Esophagus squamous epithelium (tissue), 5 donors: ENCODE results near the gene ARHGAP26. TPM values are rescaled to one million over a fixed set of nuclear protein-coding genes. Genes with fewer than 3 reads are reported as not detected.

Source experiments
- DNase-seq: peaks from one replicate; lab custom pipeline; 2025; lab: John Stamatoyannopoulos, UW
- H3K27ac ChIP-seq, 4 donors: fragments of 200-600 bp; sonication (generic); one replicate each; pipeline ENCODE4 v1.5.1; 2016 to 2019; ENCODE audit warnings: mild to moderate bottlenecking in 1 of 4
- H3K27me3 ChIP-seq, 4 donors: fragments of 200-600 bp; sonication (generic); 1 replicate in 3 of 4; 2 replicates in 1 of 4; pipeline versions ENCODE4 v1.5.1 to v1.6.0; 2017 to 2021; ENCODE audit warnings: antibody characterized with exemption in 1 of 4
- H3K36me3 ChIP-seq, 3 donors: fragments of 200-600 bp; sonication (generic); one replicate each; pipeline ENCODE4 v1.5.1; 2016 to 2019
- H3K4me1 ChIP-seq, 3 donors: fragments of 200-600 bp; sonication (generic); one replicate each; pipeline ENCODE4 v1.5.1; 2017 to 2019
- H3K4me3 ChIP-seq, 4 donors: fragments of 200-600 bp; sonication (generic); 1 replicate in 3 of 4; 2 replicates in 1 of 4; pipeline ENCODE4 v1.5.1; 2016 to 2019; ENCODE audit warnings: mild to moderate bottlenecking in 2 of 4, moderate library complexity in 1 of 4
- H3K9me3 ChIP-seq, 3 donors: fragments of 200-600 bp; sonication (generic); one replicate each; pipeline ENCODE4 v1.5.1; 2016 to 2019
- CTCF ChIP-seq, 6 experiments: fragments of 450-650 bp in 4 of 6; fragments of 200-600 bp in 2 of 6; sonication (generic) in 2 of 6; IDR thresholded peaks; one replicate each; pipeline ENCODE4 v1.5.1; 2016 to 2019; ENCODE audit warnings: antibody characterized with exemption in 6 of 6, mild to moderate bottlenecking in 4 of 6, moderate library complexity in 4 of 6
- POLR2A ChIP-seq, 4 donors: fragments of 450-650 bp; IDR thresholded peaks; one replicate each; pipeline ENCODE4 v1.6.1; 2017; ENCODE audit warnings: antibody characterized with exemption in 4 of 4, mild to moderate bottlenecking in 4 of 4, moderate library complexity in 3 of 4
- whole genome bisulfite sequencing, 2 donors: methylation state at CpG; one replicate each; pipeline ENCODE4 v1.1.5; 2018; 5-methylcytosine and 5-hydroxymethylcytosine counted together
- intact Hi-C: fragments of 100-400 bp; cut with DNase I; formaldehyde crosslinking; loops from one replicate; pipeline ENCODE4 v1.15.0; 2022
- total RNA-seq, 4 donors: library from RNA; depleted of rRNA; stranded (reverse); fragments of >200 nt; gene quantifications; one replicate each; pipeline ENCODE4 v1.1.0, GENCODE V29; 2016
- donor health status: DM: yes; HTN: yes; CAD: no.

The ARHGAP26 gene
- total RNA-seq, 4 donors from 2014 or later: 4.4 to 18.7 (median 15.4) TPM

GRCh38 chr5:142888469-142889085 lies 118.4 kb downstream of the ARHGAP26 start:
- Histone ChIP-seq H3K9me3 (no peaks in the 10 kb centered on the region), H3K27me3 (no peaks in the 10 kb centered on the region), H3K27ac (no peak overlapping the region), H3K4me1 (no peaks in the 10 kb centered on the region), H3K4me3 (no peak overlapping the region), H3K36me3 (peaks cover 0 to 10% (median 0%) of the 10 kb centered on the region in 3 donors)
- no peak for DNase-seq
- 41 to 43% methylated on average over 9 of the region's 9 CpGs for WGBS, 2 donors
- TF ChIP-seq CTCF (IDR thresholded peaks at IDR 0.05) (peak; percentile 51 to 78 (median 72)), POLR2A (IDR thresholded peaks at IDR 0.05) (no peak)
- intact Hi-C loops: no loop called here

- Histone ChIP-seq H3K27me3 (no peaks in the 10 kb centered on the region), H3K36me3 (peaks cover 0 to 10% (median 0%) of the 10 kb centered on the region in 3 donors), H3K27ac (no peak overlapping the region), H3K4me3 (no peak overlapping the region), H3K9me3 (no peaks in the 10 kb centered on the region), H3K4me1 (no peaks in the 10 kb centered on the region)
- DNase-seq: no peak
- no peak for TF ChIP-seq POLR2A (IDR thresholded peaks at IDR 0.05)
- no peak for TF ChIP-seq CTCF (IDR thresholded peaks at IDR 0.05)
- intact Hi-C loops: no loop called here
- WGBS, 2 donors: 84 to 90% methylated on average over 1 to 3 of the region's 3 CpGs
Observed at GRCh38 chr5:142892021-142892420, 121.8 kb downstream of the ARHGAP26 start.

GRCh38 chr5:142894315-142894714 lies 124.1 kb downstream of the ARHGAP26 start:
- TF ChIP-seq POLR2A (IDR thresholded peaks at IDR 0.05) (no peak), CTCF (IDR thresholded peaks at IDR 0.05) (no peak)
- Histone ChIP-seq H3K36me3 (peaks cover 0 to 18% (median 0%) of the 10 kb centered on the region in 3 donors), H3K27ac (no peak overlapping the region), H3K9me3 (no peaks in the 10 kb centered on the region), H3K4me3 (no peak overlapping the region), H3K4me1 (no peaks in the 10 kb centered on the region), H3K27me3 (no peaks in the 10 kb centered on the region)
- 87 to 100% methylated on average over 2 of the region's 2 CpGs for WGBS, 2 donors
- no peak for DNase-seq
- intact Hi-C loops: no loop called here

- intact Hi-C loops: no loop called here
- no peak overlapping the region for H3K4me3 ChIP-seq
- no peak overlapping the region for H3K27ac ChIP-seq
- H3K27me3 ChIP-seq: no peaks in the 10 kb centered on the region
- DNase-seq: no peak
- no peaks in the 10 kb centered on the region for H3K4me1 ChIP-seq
- no peaks in the 10 kb centered on the region for H3K9me3 ChIP-seq
- 94 to 100% methylated on average over 1 of the region's 1 CpG for WGBS, 2 donors
- TF ChIP-seq POLR2A (IDR thresholded peaks at IDR 0.05) (no peak), CTCF (IDR thresholded peaks at IDR 0.05) (no peak)
- H3K36me3 ChIP-seq: peaks cover 0 to 18% (median 0%) of the 10 kb centered on the region in 3 donors
Observed at GRCh38 chr5:142894749-142895148, 124.6 kb downstream of the ARHGAP26 start.

- Histone ChIP-seq H3K27me3 (no peaks in the 10 kb centered on the region), H3K27ac (no peak overlapping the region), H3K4me1 (no peaks in the 10 kb centered on the region), H3K36me3 (peaks cover 0 to 18% (median 0%) of the 10 kb centered on the region in 3 donors), H3K9me3 (no peaks in the 10 kb centered on the region), H3K4me3 (no peak overlapping the region)
- 72 to 79% methylated on average over 2 of the region's 2 CpGs for WGBS, 2 donors
- TF ChIP-seq CTCF (IDR thresholded peaks at IDR 0.05) (no peak), POLR2A (IDR thresholded peaks at IDR 0.05) (no peak)
- intact Hi-C loops: no loop called here
- no peak for DNase-seq
Observed at GRCh38 chr5:142896325-142897007, 126.3 kb downstream of the ARHGAP26 start.
